ENCODE data around the gene ELF5.

DNA sequence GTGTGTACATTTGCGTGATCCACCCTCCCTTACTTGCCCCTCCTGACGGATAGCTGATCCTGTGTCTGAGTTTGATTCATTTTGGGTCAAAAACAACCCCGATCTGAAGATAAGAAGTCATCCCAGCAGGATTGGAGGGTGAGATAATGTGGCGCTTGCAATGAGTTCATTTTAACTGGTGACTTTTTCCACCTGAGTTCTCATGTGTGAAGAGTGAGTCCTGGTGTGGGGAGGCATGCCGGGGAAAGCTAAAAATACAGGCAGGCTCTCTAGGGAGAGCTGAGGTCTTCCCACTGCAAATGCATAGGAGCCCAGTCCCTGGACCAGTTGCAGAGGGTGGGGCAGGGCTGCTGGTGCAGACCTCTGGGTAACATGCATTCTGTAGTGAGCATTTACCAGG is 35.7 kb upstream of the ELF5 start:
- TF ChIP-seq SIX5 (IDR thresholded peaks at IDR 0.05; ENCODE audit: low read depth, low read length) (no peak), ZNF274 (IDR thresholded peaks at IDR 0.05; ENCODE audit: borderline replicate concordance, extremely low read depth, low read length) (no peak)
- TF ChIP-seq, protein P1, sequence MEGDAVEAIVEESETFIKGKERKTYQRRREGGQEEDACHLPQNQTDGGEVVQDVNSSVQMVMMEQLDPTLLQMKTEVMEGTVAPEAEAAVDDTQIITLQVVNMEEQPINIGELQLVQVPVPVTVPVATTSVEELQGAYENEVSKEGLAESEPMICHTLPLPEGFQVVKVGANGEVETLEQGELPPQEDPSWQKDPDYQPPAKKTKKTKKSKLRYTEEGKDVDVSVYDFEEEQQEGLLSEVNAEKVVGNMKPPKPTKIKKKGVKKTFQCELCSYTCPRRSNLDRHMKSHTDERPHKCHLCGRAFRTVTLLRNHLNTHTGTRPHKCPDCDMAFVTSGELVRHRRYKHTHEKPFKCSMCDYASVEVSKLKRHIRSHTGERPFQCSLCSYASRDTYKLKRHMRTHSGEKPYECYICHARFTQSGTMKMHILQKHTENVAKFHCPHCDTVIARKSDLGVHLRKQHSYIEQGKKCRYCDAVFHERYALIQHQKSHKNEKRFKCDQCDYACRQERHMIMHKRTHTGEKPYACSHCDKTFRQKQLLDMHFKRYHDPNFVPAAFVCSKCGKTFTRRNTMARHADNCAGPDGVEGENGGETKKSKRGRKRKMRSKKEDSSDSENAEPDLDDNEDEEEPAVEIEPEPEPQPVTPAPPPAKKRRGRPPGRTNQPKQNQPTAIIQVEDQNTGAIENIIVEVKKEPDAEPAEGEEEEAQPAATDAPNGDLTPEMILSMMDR (IDR thresholded peaks at IDR 0.05; ENCODE audit: control extremely low read depth in 1 of 3, insufficient read depth in 1 of 3, low read depth in 1 of 3, low read length in 3 of 3), result no peak

Data from H1 (cell line).